Loucy (cell line): ENCODE results near the gene CCDC127.
"Not testable (repeated sequence)": the region's sequence is repeated elsewhere in the genome, so short reads cannot be mapped to it uniquely, and the experiment has no call there.

ENCODE experiments used
- EZH2phosphoT487 ChIP-seq: fragments of 200-600 bp; IDR thresholded peaks from 2 replicates; pipeline ENCODE4 v1.6.1; 2018; ENCODE audit warnings: antibody characterized with exemption, mild to moderate bottlenecking, moderate library complexity, borderline replicate concordance
- TF ChIP-seq, protein P1 (sequence below): fragments of 200-600 bp; sonication (generic); conservative IDR thresholded peaks from 2 replicates; pipeline ENCODE4 v1.5.1; 2014; ENCODE audit warnings: mild to moderate bottlenecking, antibody characterized with exemption, low read length

DNA sequence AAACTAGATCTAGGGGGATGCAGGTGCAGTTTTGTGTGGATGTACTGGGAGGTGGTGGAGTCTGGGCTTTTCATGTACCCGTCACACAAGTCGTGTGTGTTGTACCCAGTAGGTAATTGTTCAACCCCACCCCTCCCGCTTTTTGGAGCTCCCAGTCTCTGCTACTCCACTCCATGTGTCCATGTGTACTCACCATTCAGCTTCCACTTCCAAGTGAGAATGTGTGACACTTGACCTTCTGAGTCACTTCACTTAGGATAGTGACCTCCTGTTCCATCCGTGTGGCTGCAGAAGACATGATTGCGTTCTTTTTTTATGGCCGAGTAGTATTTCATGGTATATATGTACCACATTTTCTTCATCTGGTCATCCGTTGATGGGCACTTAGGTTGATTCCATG, 22.6 kb upstream of the CCDC127 start:
- TF ChIP-seq, protein P1, sequence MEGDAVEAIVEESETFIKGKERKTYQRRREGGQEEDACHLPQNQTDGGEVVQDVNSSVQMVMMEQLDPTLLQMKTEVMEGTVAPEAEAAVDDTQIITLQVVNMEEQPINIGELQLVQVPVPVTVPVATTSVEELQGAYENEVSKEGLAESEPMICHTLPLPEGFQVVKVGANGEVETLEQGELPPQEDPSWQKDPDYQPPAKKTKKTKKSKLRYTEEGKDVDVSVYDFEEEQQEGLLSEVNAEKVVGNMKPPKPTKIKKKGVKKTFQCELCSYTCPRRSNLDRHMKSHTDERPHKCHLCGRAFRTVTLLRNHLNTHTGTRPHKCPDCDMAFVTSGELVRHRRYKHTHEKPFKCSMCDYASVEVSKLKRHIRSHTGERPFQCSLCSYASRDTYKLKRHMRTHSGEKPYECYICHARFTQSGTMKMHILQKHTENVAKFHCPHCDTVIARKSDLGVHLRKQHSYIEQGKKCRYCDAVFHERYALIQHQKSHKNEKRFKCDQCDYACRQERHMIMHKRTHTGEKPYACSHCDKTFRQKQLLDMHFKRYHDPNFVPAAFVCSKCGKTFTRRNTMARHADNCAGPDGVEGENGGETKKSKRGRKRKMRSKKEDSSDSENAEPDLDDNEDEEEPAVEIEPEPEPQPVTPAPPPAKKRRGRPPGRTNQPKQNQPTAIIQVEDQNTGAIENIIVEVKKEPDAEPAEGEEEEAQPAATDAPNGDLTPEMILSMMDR, result not testable (repeated sequence)
- TF ChIP-seq EZH2phosphoT487, result not testable (repeated sequence)
